Loucy (cell line): ENCODE results near the gene NMD3.

Experiments
- H2AFZ ChIP-seq: fragments of 200-600 bp; sonication (generic); 2 replicates; pipeline ENCODE4 v1.6.0; 2016; ENCODE audit warnings: antibody characterized with exemption, mild to moderate bottlenecking, low read length, moderate library complexity
- H3F3A ChIP-seq: fragments of 200-600 bp; 2 replicates; pipeline ENCODE4 v1.6.0; 2016; ENCODE audit warnings: antibody characterized with exemption, low read depth, mild to moderate bottlenecking
- H3K27me3 ChIP-seq: fragments of 200-600 bp; sonication (generic); 2 replicates; pipeline ENCODE4 v1.6.1; 2014; ENCODE audit warnings: low read length, mild to moderate bottlenecking; ENCODE audit not compliant: insufficient read depth, poor library complexity, severe bottlenecking
- H3K36me3 ChIP-seq: fragments of 200-600 bp; sonication (generic); 2 replicates; pipeline ENCODE4 v1.6.1; 2016; ENCODE audit warnings: low read length; ENCODE audit not compliant: insufficient read depth
- H3K4me1 ChIP-seq: fragments of 200-600 bp; sonication (generic); 2 replicates; pipeline ENCODE4 v1.5.1; 2014; ENCODE audit warnings: low read length, mild to moderate bottlenecking; ENCODE audit not compliant: insufficient read depth, poor library complexity, severe bottlenecking
- H3K4me2 ChIP-seq: fragments of 200-600 bp; sonication (generic); 2 replicates; pipeline ENCODE4 v1.6.0; 2014; ENCODE audit warnings: antibody characterized with exemption, low read length, low read depth, mild to moderate bottlenecking; ENCODE audit not compliant: poor library complexity, severe bottlenecking
- H3K4me3 ChIP-seq: fragments of 200-600 bp; sonication (generic); 2 replicates; pipeline ENCODE4 v1.5.1; 2014; ENCODE audit warnings: low read length, mild to moderate bottlenecking, mixed read lengths; ENCODE audit not compliant: poor library complexity, severe bottlenecking
- H3K79me2 ChIP-seq: fragments of 200-600 bp; sonication (generic); 2 replicates; pipeline ENCODE4 v1.6.1; 2014; ENCODE audit warnings: low read length; ENCODE audit not compliant: insufficient read depth
- H3K9ac ChIP-seq: fragments of 200-600 bp; sonication (generic); 2 replicates; pipeline ENCODE4 v1.6.0; 2014; ENCODE audit warnings: mild to moderate bottlenecking, low read depth, low read length, moderate library complexity; ENCODE audit not compliant: poor library complexity, severe bottlenecking
- H3K9me2 ChIP-seq: fragments of 200-600 bp; sonication (generic); replicated peaks from 2 replicates; pipeline ENCODE4 v1.6.1; 2016; ENCODE audit warnings: low read depth, low read length, mixed read lengths
- H3K9me3 ChIP-seq: fragments of 200-600 bp; sonication (generic); 2 replicates; pipeline ENCODE4 v1.6.1; 2014; ENCODE audit warnings: mild to moderate bottlenecking, antibody characterized with exemption, low read length, low read depth; ENCODE audit not compliant: insufficient read depth
- H4K20me1 ChIP-seq: fragments of 200-600 bp; sonication (generic); 2 replicates; pipeline ENCODE4 v1.6.0; 2014; ENCODE audit warnings: antibody characterized with exemption, low read length, mild to moderate bottlenecking; ENCODE audit not compliant: insufficient read depth, poor library complexity, severe bottlenecking
- CTCF ChIP-seq: fragments of 200-600 bp; sonication (generic); conservative IDR thresholded peaks from 2 replicates; pipeline ENCODE4 v1.5.1; 2014; ENCODE audit warnings: mild to moderate bottlenecking, antibody characterized with exemption, low read length
- EZH2phosphoT487 ChIP-seq: fragments of 200-600 bp; IDR thresholded peaks from 2 replicates; pipeline ENCODE4 v1.6.1; 2018; ENCODE audit warnings: antibody characterized with exemption, mild to moderate bottlenecking, moderate library complexity, borderline replicate concordance

The NMD3 gene

GRCh38 chr3:161266731-161267150, 45.6 kb downstream of the NMD3 start:
- TF ChIP-seq CTCF (no peak), EZH2phosphoT487 (no peak)
- H2AFZ ChIP-seq: no peak overlapping the region
- H3K79me2 ChIP-seq: no peaks in the 10 kb centered on the region
- H3F3A ChIP-seq: no peaks in the 10 kb centered on the region
- no peaks in the 10 kb centered on the region for H3K27me3 ChIP-seq
- no peaks in the 10 kb centered on the region for H3K36me3 ChIP-seq
- H3K9me2 ChIP-seq: no peaks in the 10 kb centered on the region
- peaks cover 4% of the 10 kb centered on the region for H3K4me1 ChIP-seq
- no peaks in the 10 kb centered on the region for H3K9me3 ChIP-seq
- H4K20me1 ChIP-seq: no peaks in the 10 kb centered on the region
- no peak overlapping the region for H3K4me2 ChIP-seq
- H3K9ac ChIP-seq: no peak overlapping the region
- no peak overlapping the region for H3K4me3 ChIP-seq

- Histone ChIP-seq H3K9me2 (no peaks in the 10 kb centered on the region), H4K20me1 (no peaks in the 10 kb centered on the region), H3K4me1 (peaks cover 4% of the 10 kb centered on the region), H3K4me3 (no peak overlapping the region), H2AFZ (no peak overlapping the region), H3K79me2 (no peaks in the 10 kb centered on the region), H3F3A (no peaks in the 10 kb centered on the region), H3K9ac (no peak overlapping the region), H3K36me3 (no peaks in the 10 kb centered on the region), H3K9me3 (no peaks in the 10 kb centered on the region), H3K4me2 (no peak overlapping the region), H3K27me3 (no peaks in the 10 kb centered on the region)
- no peak for TF ChIP-seq EZH2phosphoT487
- no peak for TF ChIP-seq CTCF
Observed at GRCh38 chr3:161267646-161268045, 46.5 kb downstream of the NMD3 start.

GRCh38 chr3:161268601-161269000, 47.5 kb downstream of the NMD3 start:
- Histone ChIP-seq H3K27me3 (no peaks in the 10 kb centered on the region), H3K36me3 (no peaks in the 10 kb centered on the region), H3K9me3 (no peaks in the 10 kb centered on the region), H3K9me2 (no peaks in the 10 kb centered on the region), H3K4me1 (no peaks in the 10 kb centered on the region), H3K4me2 (no peak overlapping the region), H2AFZ (no peak overlapping the region), H3F3A (no peaks in the 10 kb centered on the region), H4K20me1 (no peaks in the 10 kb centered on the region), H3K9ac (no peak overlapping the region), H3K79me2 (no peaks in the 10 kb centered on the region), H3K4me3 (no peak overlapping the region)
- TF ChIP-seq EZH2phosphoT487 (no peak), CTCF (no peak)
